ENCODE data around the gene KRTAP1-1. TPM values are rescaled to one million over a fixed set of nuclear protein-coding genes. Genes with fewer than 3 reads are reported as not detected.
"Not testable (repeated sequence)": the region's sequence is repeated elsewhere in the genome, so short reads cannot be mapped to it uniquely, and the experiment has no call there.

Gene KRTAP1-1
- total and polyA plus RNA-seq, 5 experiments from 2014 or later = not detected

DNA sequence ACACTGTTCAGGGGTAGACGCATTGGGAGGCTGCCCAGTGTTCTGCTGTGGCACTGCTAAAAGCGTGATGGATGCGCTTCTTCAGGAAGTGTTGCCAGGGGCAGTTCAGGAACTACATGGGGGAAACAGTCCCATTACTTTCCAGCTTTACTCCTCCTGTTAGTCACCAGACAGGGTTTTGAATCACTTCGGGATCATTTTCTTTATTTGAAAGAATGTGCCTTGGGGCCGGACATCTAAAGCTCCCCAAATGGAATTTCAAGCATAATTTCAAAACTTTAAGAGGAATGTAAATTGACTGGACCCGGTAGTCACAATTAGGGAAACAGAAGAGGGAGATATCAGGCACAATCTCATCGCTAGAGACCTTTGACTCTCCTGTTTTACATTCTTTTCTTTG lies 7.2 kb upstream of the KRTAP1-1 start:
- Mint-ChIP-seq H3K4me3 (no peak overlapping the region), H3K4me1 (peaks cover 0 to 5% (median 2%) of the 10 kb centered on the region in 4 donors), H3K36me3 (peaks cover 0 to 3% (median 1%) of the 10 kb centered on the region in 3 donors), H3K27me3 (peaks cover 5 to 24% (median 13%) of the 10 kb centered on the region in 5 donors), H3K9me3 (peaks cover under 1 to 10% (median 5%) of the 10 kb centered on the region in 9 donors), H3K27ac (no peak overlapping the region)
- ATAC-seq (no peak), DNase-seq (no peak)
- POLR2A ChIA-PET = no interaction called here

GRCh38 chr17:41046735-41047465 lies 5.7 kb upstream of the KRTAP1-1 start, which contains the start of gene KRTAP2-1:
KRTAP2-1 (minus strand) TSS chr17:41047316; CDS start chr17:41047267, 49 bp downstream.
- H3K4me1 Mint-ChIP-seq, ATAC-seq, DNase-seq, H3K36me3 Mint-ChIP-seq, H3K4me3 Mint-ChIP-seq: not testable (repeated sequence)
- Mint-ChIP-seq H3K27ac (peak within 1 kb of the TSS in 1 of 10 donors; percentile 34), H3K27me3 (peaks cover 5 to 24% (median 13%) of the 10 kb centered on the region in 5 donors), H3K9me3 (peaks cover 2 to 24% (median 7%) of the 10 kb centered on the region in 9 donors)
- POLR2A ChIA-PET = interaction anchor here (0.6 kb wide), 1 partner anchor 906 kb away, joined by 5 read pairs; the partner anchor contains the start of gene CASC3

- H3K36me3 Mint-ChIP-seq = peaks cover 0 to 5% (median 0%) of the 10 kb centered on the region in 3 donors
- no peak overlapping the region for H3K27ac Mint-ChIP-seq
- peaks cover 2 to 24% (median 7%) of the 10 kb centered on the region in 9 donors for H3K9me3 Mint-ChIP-seq
- H3K27me3 Mint-ChIP-seq = peaks cover 4 to 19% (median 10%) of the 10 kb centered on the region in 5 donors
- ATAC-seq (no peak), DNase-seq (no peak)
- H3K4me1 Mint-ChIP-seq = peaks cover 0 to 5% (median 3%) of the 10 kb centered on the region in 4 donors
- POLR2A ChIA-PET = no interaction called here
- H3K4me3 Mint-ChIP-seq = no peak overlapping the region
These were observed 1.7 kb upstream of the KRTAP1-1 start for GRCh38 chr17:41042953-41043352.

DNA sequence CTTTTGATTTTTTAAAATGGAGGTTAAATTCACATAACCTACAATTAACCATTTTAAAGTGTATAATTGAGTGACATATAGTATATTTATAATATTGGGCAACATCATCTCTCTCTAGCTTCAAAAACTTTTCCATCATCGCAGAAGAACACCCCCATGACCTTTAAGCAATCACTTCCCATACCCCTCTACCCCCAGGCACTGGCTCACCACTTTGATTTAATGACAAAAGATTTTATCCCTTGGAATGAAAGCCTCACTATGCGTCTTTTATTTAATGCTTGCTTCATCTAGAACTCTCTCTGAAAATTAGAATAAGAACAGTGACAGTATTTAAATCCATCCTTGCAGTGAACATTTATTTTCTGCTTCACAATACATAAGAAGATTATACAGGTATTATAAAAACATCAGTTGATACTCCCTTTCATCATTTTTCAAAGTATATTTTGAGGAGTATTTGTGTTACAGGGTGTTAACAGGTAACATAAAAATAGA lies 3.3 kb downstream of the KRTAP1-1 start:
- H3K4me3 Mint-ChIP-seq = no peak overlapping the region
- H3K27ac Mint-ChIP-seq = no peak overlapping the region
- no peak for ATAC-seq
- H3K9me3 Mint-ChIP-seq = peaks cover 0 to 9% (median 4%) of the 10 kb centered on the region in 9 donors
- no peaks in the 10 kb centered on the region for H3K36me3 Mint-ChIP-seq
- peaks cover 0 to 10% (median 2%) of the 10 kb centered on the region in 5 donors for H3K27me3 Mint-ChIP-seq
- POLR2A ChIA-PET = no interaction called here
- peaks cover 0 to 2% (median 0%) of the 10 kb centered on the region in 4 donors for H3K4me1 Mint-ChIP-seq
- no peak for DNase-seq

DNA sequence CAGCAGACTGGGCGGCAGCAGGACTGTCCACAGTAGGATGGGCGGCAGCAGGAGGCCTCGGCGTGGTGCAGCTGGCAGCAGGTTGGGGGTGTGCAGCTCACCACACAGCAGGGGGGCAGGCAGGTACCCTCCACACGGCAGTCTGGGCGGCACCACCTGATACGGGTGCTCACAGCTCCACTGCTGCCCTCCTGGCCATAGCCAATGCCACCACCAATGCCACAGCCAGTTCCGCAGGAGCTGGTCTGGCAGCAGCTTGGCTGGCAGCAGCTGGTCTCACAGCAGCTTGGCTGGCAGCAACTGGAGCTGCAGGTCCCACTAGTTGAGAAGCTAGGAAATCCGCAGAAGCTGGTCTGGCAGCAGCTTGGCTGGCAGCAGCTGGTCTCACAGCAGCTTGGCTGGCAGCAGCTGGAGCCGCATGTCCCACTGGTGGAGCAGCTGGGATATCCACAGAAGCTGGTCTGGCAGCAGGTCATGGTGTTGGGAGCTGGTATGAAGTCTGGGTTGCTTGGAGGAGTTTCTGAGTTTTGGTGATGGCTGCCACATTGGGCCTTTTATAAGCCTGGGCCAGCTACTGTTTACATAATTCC lies 6.8 kb downstream of the KRTAP1-1 start, which contains the start of gene KRTAP1-3:
TSS of gene KRTAP1-3 (minus strand) at position 529 of the 590 bp plus-strand sequence. CDS start at position 476, 53 bp downstream.
- H3K4me3 Mint-ChIP-seq, H3K4me1 Mint-ChIP-seq, H3K36me3 Mint-ChIP-seq, DNase-seq, ATAC-seq, POLR2A ChIA-PET, H3K9me3 Mint-ChIP-seq: not testable (repeated sequence)
- H3K27ac Mint-ChIP-seq = peak within 1 kb of the TSS in 1 of 10 donors; percentile 7
- H3K27me3 Mint-ChIP-seq = peaks cover 0 to 19% (median 3%) of the 10 kb centered on the region in 5 donors

GRCh38 chr17:41029633-41030245 lies 11.5 kb downstream of the KRTAP1-1 start, which contains the start of gene KRTAP1-4:
KRTAP1-4 (minus strand) TSS chr17:41030195; CDS start chr17:41030078, 117 bp downstream.
- H3K4me3 Mint-ChIP-seq = no peak within 1 kb of the TSS
- peaks cover 0 to 23% (median 13%) of the 10 kb centered on the region in 5 donors for H3K27me3 Mint-ChIP-seq
- ATAC-seq (no peak), DNase-seq (no peak)
- POLR2A ChIA-PET = no interaction called here
- H3K4me1 Mint-ChIP-seq = peaks cover 0 to 8% (median 4%) of the 10 kb centered on the region in 4 donors
- no peak within 1 kb of the TSS for H3K27ac Mint-ChIP-seq
- no peaks in the 10 kb centered on the region for H3K9me3 Mint-ChIP-seq
- no peaks in the 10 kb centered on the region for H3K36me3 Mint-ChIP-seq

GRCh38 chr17:41026715-41027471 lies 14.4 kb downstream of the KRTAP1-1 start, which contains the start of gene KRTAP1-5:
KRTAP1-5 (minus strand) TSS chr17:41027208; CDS start chr17:41027155, 53 bp downstream.
- peaks cover 0 to 5% (median 0%) of the 10 kb centered on the region in 9 donors for H3K9me3 Mint-ChIP-seq
- H3K4me1 Mint-ChIP-seq = peaks cover 0 to 14% (median 5%) of the 10 kb centered on the region in 4 donors
- H3K4me3 Mint-ChIP-seq = no peak within 1 kb of the TSS
- DNase-seq (no peak), ATAC-seq (no peak)
- no peaks in the 10 kb centered on the region for H3K36me3 Mint-ChIP-seq
- peaks cover 0 to 21% (median 13%) of the 10 kb centered on the region in 5 donors for H3K27me3 Mint-ChIP-seq
- H3K27ac Mint-ChIP-seq = no peak within 1 kb of the TSS
- POLR2A ChIA-PET = no interaction called here

DNA sequence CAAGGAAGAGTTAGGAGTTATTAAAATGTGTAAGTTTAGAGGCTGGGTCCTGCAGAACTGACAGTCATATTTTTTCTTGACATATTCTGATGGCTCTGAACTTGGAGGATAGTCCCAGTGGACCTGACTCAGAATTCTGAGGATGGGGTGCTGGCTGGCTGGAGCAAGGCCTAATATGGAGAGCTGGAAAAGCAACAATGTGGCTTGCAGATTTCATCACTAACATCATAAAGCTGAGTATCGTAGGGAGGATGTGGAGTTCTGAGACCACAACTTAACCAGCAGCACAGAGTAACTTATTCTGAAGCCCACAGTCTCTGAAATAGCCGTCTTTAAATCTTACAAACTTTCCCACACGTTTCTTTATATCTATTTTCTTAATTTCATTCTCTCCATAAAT lies 16.6 kb downstream of the KRTAP1-1 start:
- no peak overlapping the region for H3K27ac Mint-ChIP-seq
- POLR2A ChIA-PET = no interaction called here
- peaks cover 0 to 5% (median 0%) of the 10 kb centered on the region in 9 donors for H3K9me3 Mint-ChIP-seq
- peaks cover 0 to 14% (median 5%) of the 10 kb centered on the region in 4 donors for H3K4me1 Mint-ChIP-seq
- H3K27me3 Mint-ChIP-seq = peaks cover 0 to 14% (median 7%) of the 10 kb centered on the region in 5 donors
- peak overlapping the region in 1 of 10 donors; percentile 3 for H3K4me3 Mint-ChIP-seq
- peaks cover 0 to 5% (median 0%) of the 10 kb centered on the region in 3 donors for H3K36me3 Mint-ChIP-seq
- ATAC-seq = no peak
- DNase-seq = no peak

DNA sequence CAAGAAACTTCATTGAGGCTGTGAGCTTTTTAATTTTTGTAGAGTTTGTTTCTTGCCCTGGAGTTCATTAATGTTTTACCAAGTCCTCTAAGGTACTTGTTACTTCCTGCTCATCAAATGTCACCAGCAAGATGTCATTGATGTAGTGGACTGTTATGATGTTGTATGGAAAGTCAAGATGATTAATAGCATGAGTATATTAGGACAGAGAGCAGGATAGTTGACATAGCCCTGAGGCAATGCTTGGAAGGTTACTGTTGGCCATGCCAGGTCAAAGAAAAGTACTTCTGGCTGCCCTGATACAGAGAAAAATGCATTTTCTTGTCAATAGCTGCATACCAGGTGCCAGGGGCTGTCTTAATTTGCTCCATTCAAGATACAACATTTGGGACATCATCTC lies 20.9 kb downstream of the KRTAP1-1 start:
- no peak for DNase-seq
- POLR2A ChIA-PET = no interaction called here
- Mint-ChIP-seq H3K27ac (no peak overlapping the region), H3K27me3 (peaks cover 0 to 10% (median 3%) of the 10 kb centered on the region in 5 donors), H3K4me1 (peaks cover 0 to 12% (median 5%) of the 10 kb centered on the region in 4 donors), H3K9me3 (peaks cover 0 to 5% (median 0%) of the 10 kb centered on the region in 9 donors), H3K4me3 (no peak overlapping the region), H3K36me3 (peaks cover 0 to 5% (median 0%) of the 10 kb centered on the region in 3 donors)
- no peak for ATAC-seq

DNA sequence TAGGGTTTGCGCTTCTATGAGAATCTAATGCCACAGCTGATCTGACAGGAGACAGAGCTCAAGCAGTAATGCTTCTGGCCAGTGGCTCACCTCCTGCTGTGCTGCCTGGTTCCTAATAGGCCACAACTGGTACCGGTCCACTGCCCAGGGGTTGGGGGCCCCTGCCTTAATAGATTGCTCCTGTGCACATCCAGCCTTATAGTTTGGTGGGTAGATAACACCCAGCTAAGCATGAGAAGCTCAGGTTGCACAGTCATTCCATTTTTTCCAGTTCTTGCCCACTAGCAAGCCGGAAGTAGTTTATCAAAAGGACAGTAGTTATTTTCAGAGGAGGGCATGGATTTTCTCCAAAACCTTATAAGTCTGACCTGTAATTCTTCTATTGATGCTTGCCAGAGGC lies 21.8 kb downstream of the KRTAP1-1 start:
- H3K4me3 Mint-ChIP-seq = no peak overlapping the region
- H3K4me1 Mint-ChIP-seq = peaks cover 0 to 3% (median 0%) of the 10 kb centered on the region in 4 donors
- no peak for DNase-seq
- no peak for ATAC-seq
- POLR2A ChIA-PET = no interaction called here
- no peak overlapping the region for H3K27ac Mint-ChIP-seq
- H3K9me3 Mint-ChIP-seq = peaks cover 0 to 5% (median 0%) of the 10 kb centered on the region in 9 donors
- peaks cover 0 to 5% (median 0%) of the 10 kb centered on the region in 3 donors for H3K36me3 Mint-ChIP-seq
- H3K27me3 Mint-ChIP-seq = peaks cover 0 to 10% (median 2%) of the 10 kb centered on the region in 5 donors

DNA sequence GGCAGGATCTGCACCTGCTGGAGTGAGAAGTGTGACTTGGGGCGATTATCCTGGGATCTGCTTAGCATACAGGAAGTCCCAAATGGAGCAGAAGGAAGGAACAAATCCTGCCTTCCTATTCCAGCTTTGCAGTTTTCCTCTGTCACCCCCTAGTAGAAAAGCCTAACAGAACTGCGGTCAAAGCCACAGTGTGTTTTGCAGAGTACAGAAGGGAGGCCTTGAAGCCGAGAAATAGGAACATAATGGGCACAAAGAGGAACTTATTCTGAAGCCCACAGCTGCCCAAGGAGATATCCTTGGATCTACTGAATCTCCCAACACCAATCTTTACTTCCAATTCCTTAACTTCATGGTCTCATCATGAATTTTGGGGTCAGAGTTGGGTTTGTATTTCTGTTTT lies 22.7 kb downstream of the KRTAP1-1 start:
- Mint-ChIP-seq H3K4me1 (no peaks in the 10 kb centered on the region), H3K4me3 (no peak overlapping the region), H3K27ac (no peak overlapping the region), H3K9me3 (peaks cover 0 to 5% (median 0%) of the 10 kb centered on the region in 9 donors), H3K27me3 (peaks cover 0 to 10% (median 2%) of the 10 kb centered on the region in 5 donors), H3K36me3 (peaks cover 0 to 5% (median 0%) of the 10 kb centered on the region in 3 donors)
- DNase-seq (no peak), ATAC-seq (no peak)
- POLR2A ChIA-PET = no interaction called here
